ENCODE results near the gene TGFB3. TPM values are rescaled to one million over a fixed set of nuclear protein-coding genes. Genes with fewer than 3 reads are reported as not detected.
A peak's percentile ranks its signal among the peaks of the same experiment; 100 is the strongest.
"Not testable (repeated sequence)": the region's sequence is repeated elsewhere in the genome, so short reads cannot be mapped to it uniquely, and the experiment has no call there.

TGFB3 gene
- total RNA-seq (2014; rRNA removed; shearing (Covaris generic)): 3.1 and 3.9 TPM in 2 replicates

- in situ Hi-C loops (cut with HindIII; ENCODE audit: low sequenced_read_pairs): loop anchor here (25.0 kb wide), 1 partner anchor 269 kb away; no protein-coding TSS in a partner anchor
- peak; percentile 48 for DNase-seq (ENCODE audit: low spot score)
Observed at GRCh38 chr14:75981426-75982265, at the start of gene TGFB3. TSS of gene TGFB3 (minus strand) at chr14:75981995. CDS start at chr14:75980893, 1,102 bp downstream.

- DNase-seq (ENCODE audit: low spot score): no peak
- in situ Hi-C loops (cut with HindIII; ENCODE audit: low sequenced_read_pairs): no loop called here
Observed at GRCh38 chr14:76024211-76024907, 42.6 kb upstream of the TGFB3 start.

- in situ Hi-C loops (cut with HindIII; ENCODE audit: low sequenced_read_pairs): no loop called here
- DNase-seq (ENCODE audit: low spot score): no peak
Observed at GRCh38 chr14:76023757-76024156, 42.0 kb upstream of the TGFB3 start.

DNA sequence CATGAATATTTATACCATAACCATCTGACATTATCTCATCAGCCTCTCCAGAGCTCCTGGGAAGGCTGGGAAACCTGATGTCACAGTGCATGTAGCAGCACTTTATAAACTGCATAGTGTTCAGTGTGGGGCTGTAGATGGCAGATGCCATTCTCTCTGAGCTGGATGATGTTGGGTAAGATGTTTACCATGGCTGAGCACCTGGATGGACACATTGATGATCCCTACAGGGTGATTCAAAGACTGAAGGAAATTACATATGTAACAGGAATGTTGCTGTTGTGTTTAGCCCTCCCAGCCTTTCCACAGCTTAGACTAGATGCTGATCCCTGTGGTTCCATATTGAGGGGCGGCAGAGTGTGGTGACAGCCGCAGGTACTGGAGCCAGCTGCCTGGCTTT is 41.2 kb upstream of the TGFB3 start:
- in situ Hi-C loops (cut with HindIII; ENCODE audit: low sequenced_read_pairs): no loop called here
- DNase-seq (ENCODE audit: low spot score): no peak

GRCh38 chr14:76019676-76020075 is 37.9 kb upstream of the TGFB3 start:
- DNase-seq (ENCODE audit: low spot score): no peak

GRCh38 chr14:76015668-76016067 is 33.9 kb upstream of the TGFB3 start:
- DNase-seq (ENCODE audit: low spot score): no peak
- in situ Hi-C loops (cut with HindIII; ENCODE audit: low sequenced_read_pairs): no loop called here

More at GRCh38 chr14:76019676-76020075, 37.9 kb upstream of the TGFB3 start:
- in situ Hi-C loops (cut with HindIII; ENCODE audit: low sequenced_read_pairs): no loop called here

DNA sequence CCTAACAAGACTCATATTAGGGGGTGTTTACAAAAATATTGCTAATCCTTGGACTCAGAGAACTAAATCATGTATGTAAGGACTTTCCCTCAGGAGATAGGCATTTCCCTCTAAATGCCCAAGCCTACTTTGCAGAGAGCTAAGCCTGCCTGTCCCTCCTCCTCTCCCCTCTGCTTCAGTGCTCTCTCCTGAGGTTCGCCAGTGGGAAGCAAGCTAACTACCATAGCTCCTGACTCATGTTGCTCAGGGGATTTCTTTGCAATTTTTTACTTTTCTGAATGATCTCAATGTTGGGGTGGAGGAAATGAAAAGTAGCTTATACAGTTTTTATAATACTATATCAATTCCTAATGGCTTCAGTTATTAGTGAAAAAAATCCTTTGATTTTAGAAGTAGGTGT is 33.4 kb upstream of the TGFB3 start:
- no peak for DNase-seq (ENCODE audit: low spot score)
- in situ Hi-C loops (cut with HindIII; ENCODE audit: low sequenced_read_pairs): no loop called here

- DNase-seq (ENCODE audit: low spot score): no peak
Observed at GRCh38 chr14:76012354-76012753, 30.6 kb upstream of the TGFB3 start.

DNA sequence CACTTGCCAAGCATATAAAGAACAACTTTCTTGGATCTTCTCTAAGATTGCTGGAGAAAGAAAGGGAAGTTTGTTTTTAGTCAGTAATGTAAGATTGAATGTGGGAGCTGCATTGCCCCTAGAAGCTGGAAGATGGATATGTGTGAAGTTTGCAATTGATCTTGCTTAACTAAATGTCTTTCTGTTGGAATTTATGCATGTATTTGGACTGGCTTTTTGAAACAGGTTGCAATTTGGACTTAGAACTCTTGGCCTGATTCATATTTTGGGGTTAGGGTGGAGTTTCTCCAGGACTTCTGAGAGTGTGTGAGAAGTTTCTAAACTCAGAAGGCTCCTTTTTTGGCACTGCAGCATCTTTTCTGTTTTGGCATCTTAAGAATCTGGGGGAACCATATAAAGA is 30.1 kb upstream of the TGFB3 start:
- DNase-seq (ENCODE audit: low spot score): no peak
- in situ Hi-C loops (cut with HindIII; ENCODE audit: low sequenced_read_pairs): no loop called here

More at GRCh38 chr14:76012354-76012753, 30.6 kb upstream of the TGFB3 start:
- in situ Hi-C loops (cut with HindIII; ENCODE audit: low sequenced_read_pairs): no loop called here

DNA sequence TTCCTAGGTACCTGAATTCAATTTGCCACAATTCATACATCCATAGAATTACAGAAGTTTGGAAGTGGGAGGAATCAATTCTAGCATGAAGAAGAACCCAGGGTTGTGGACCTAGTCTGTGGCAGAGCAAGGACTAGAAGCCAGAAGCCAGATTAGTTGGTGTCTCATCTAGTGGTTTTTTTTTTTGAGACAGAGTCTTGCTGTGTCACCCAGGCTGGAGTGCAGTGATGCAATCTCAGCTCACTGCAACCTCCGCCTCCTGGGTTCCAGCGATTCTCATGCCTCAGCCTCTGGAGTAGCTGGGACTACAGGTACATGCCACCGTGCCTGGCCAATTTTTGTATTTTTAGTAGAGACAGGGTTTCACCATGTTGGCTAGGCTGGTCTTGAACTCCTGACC is 27.8 kb upstream of the TGFB3 start:
- DNase-seq (ENCODE audit: low spot score); in situ Hi-C loops (cut with HindIII; ENCODE audit: low sequenced_read_pairs): not testable (repeated sequence)

DNA sequence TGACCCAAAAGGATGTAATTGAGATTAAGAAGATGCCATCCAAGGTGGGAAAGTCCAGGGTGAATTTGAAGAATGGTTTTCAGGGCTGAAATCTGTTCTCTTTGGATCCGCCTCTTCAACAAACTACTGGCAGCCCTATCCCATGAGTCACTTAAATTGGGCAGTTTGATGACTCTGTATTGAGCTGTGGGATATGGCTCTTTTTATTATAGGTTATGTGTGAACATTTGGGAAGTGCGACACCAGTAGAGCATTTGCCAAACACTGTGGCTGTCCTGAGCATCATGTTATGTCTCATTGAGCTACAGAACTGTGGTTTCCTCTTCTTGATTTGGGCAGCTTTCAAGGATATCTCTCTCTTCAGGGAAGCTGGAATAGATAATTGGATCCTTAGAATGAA is 26.1 kb upstream of the TGFB3 start:
- in situ Hi-C loops (cut with HindIII; ENCODE audit: low sequenced_read_pairs): no loop called here
- no peak for DNase-seq (ENCODE audit: low spot score)

- no peak for DNase-seq (ENCODE audit: low spot score)
- in situ Hi-C loops (cut with HindIII; ENCODE audit: low sequenced_read_pairs): no loop called here
Observed at GRCh38 chr14:76007379-76007778, 25.6 kb upstream of the TGFB3 start.

GRCh38 chr14:76006253-76006652 is 24.5 kb upstream of the TGFB3 start:
- no peak for DNase-seq (ENCODE audit: low spot score)
- in situ Hi-C loops (cut with HindIII; ENCODE audit: low sequenced_read_pairs): no loop called here

DNA sequence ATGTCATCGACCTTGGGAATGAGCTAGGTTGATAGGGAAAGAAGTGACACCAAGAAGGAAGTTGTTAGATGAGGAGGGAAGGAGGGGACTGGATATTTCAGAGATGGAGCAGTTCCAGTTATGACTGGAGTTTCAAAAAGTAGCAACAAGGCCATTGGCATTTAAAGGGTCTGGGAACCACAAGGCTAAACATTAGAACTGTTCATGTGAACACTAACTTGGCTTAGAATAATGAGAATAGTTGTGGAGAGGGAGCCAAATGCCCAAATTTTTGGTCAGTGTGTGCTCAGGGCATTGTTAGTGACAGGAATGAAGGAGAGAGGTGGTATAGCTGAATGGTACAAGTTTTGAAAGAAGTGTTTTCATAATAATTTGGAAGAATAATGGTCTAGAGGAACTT is 20.6 kb upstream of the TGFB3 start:
- DNase-seq (ENCODE audit: low spot score): no peak
- in situ Hi-C loops (cut with HindIII; ENCODE audit: low sequenced_read_pairs): no loop called here

DNA sequence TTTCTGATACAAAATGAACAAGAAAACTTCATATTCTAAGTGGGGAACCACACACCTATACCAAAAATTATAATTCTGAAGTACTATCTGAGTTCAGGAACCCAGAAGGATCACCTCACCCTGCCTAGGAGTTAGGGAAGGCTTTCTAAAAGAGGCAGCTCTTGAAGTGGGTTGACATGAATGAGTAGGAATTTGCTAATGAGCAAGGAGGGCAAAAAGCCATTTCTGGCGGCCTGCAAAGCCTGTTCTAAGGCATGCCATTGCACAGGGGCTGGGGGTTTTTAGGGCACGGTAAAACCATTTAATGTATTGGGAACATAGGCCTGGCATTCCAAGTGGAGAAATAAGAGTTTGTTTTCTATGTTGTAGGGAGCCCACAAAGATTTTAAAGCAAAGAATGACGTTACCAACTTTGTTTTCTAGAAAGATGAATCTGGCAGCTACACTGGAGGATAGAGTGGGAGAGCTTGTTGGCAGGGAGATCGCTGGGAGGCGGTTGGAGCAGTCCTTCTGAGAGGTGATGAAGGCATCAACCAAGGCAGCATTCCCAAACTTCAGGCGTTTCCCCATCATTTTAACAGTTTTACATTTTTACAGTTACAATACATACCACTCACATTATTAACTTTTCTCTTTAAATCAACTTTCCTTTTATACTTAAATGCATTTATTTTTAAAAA is 17.9 kb upstream of the TGFB3 start:
- in situ Hi-C loops (cut with HindIII; ENCODE audit: low sequenced_read_pairs): loop anchor here (25.0 kb wide), 1 partner anchor 287 kb away; no protein-coding TSS in a partner anchor
- no peak for DNase-seq (ENCODE audit: low spot score)

GRCh38 chr14:75996488-75996887 is 14.7 kb upstream of the TGFB3 start:
- DNase-seq (ENCODE audit: low spot score): no peak
- in situ Hi-C loops (cut with HindIII; ENCODE audit: low sequenced_read_pairs): loop anchor here (25.0 kb wide), 1 partner anchor 284 kb away; no protein-coding TSS in a partner anchor

DNA sequence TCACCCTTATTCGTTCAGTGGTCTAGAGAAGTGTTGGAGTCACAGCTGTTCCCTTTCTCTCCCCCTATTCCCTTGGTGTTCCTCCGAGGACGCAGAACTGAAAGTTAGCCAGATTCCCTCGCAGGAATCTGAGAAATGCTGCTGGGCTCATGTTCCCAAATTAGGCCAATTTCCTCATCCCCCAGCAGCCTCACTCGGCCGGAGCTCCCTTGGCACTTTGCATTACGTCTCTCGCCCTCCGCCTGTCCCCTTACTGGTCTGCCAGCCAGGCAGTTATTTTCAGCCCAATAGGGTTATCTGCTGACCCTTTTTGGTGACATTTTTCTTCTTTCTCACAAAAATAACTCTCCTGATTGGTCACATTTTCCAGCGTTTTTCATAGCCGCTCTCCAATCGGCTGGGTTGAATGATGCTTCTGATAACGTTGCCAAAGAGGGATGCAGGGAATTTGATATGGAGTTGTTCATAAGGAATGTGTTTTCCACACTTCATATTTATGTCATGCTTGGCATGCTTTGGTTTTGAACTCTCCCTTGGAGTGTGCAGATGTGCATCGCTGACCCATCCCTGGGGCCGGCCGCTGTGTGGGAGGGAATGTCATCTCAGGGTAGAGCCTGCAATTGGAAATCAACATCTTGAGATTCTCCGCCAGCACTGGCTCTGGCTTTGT is 13.7 kb upstream of the TGFB3 start:
- DNase-seq (ENCODE audit: low spot score): no peak
- in situ Hi-C loops (cut with HindIII; ENCODE audit: low sequenced_read_pairs): loop anchor here (25.0 kb wide), 1 partner anchor 283 kb away; no protein-coding TSS in a partner anchor

GRCh38 chr14:75993567-75994041 is 11.8 kb upstream of the TGFB3 start:
- DNase-seq (ENCODE audit: low spot score): no peak
- in situ Hi-C loops (cut with HindIII; ENCODE audit: low sequenced_read_pairs): loop anchor here (25.0 kb wide), 1 partner anchor 281 kb away; no protein-coding TSS in a partner anchor

- DNase-seq (ENCODE audit: low spot score): no peak
- in situ Hi-C loops (cut with HindIII; ENCODE audit: low sequenced_read_pairs): loop anchor here (25.0 kb wide), 1 partner anchor 279 kb away; no protein-coding TSS in a partner anchor
Observed at GRCh38 chr14:75991753-75992152, 10.0 kb upstream of the TGFB3 start.
